HUES6 (cell line): ENCODE results near the gene NUP93.
A peak's percentile ranks its signal among the peaks of the same experiment; 100 is the strongest.

ENCODE experiments used
- H3K27ac ChIP-seq: 2 replicates; pipeline ENCODE4 v1.7.0; 2013; ENCODE audit warnings: low read depth, mild to moderate bottlenecking, low read length, inconsistent platforms
- H3K27me3 ChIP-seq: 2 replicates; pipeline ENCODE4 v1.6.1; 2013; ENCODE audit warnings: low read length; ENCODE audit not compliant: control insufficient read depth, insufficient read depth
- H3K36me3 ChIP-seq: 2 replicates; pipeline ENCODE4 v1.6.1; 2013; ENCODE audit warnings: low read length; ENCODE audit not compliant: control insufficient read depth, insufficient read depth
- H3K4me1 ChIP-seq: 2 replicates; pipeline ENCODE4 v1.6.1; 2013; ENCODE audit warnings: low read length; ENCODE audit not compliant: control insufficient read depth, insufficient read depth
- H3K4me3 ChIP-seq: 2 replicates; pipeline ENCODE4 v1.5.1; 2013; ENCODE audit warnings: low read depth, low read length
- H3K9ac ChIP-seq: one replicate; pipeline ENCODE4 v1.6.1; 2013; ENCODE audit warnings: mild to moderate bottlenecking, low read length
- H3K9me3 ChIP-seq: 2 replicates; pipeline ENCODE4 v1.6.1; 2013; ENCODE audit warnings: low read depth, low read length; ENCODE audit not compliant: control insufficient read depth, insufficient read depth

The NUP93 gene

DNA sequence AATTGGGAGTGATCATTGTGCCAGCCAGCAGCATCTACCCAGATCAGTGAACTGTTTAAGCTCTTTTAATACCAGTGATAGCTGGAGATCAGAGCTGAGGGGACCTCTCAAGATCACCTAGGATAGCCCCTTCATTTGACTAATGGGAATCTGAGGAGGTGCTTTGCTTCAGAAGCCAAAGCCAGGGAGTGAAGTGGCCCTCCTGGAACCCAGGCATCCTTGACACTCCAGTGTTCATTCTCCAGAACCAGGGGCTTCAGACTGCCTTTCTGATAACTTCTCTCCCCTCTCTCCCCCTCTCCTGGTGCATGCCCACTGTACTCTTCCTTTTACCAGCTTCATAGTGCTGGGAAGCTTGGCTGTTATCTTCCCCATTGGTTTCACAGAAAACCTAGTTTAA is 87.1 kb downstream of the NUP93 start:
- Histone ChIP-seq H3K9ac (no peak overlapping the region), H3K9me3 (no peaks in the 10 kb centered on the region), H3K27me3 (no peaks in the 10 kb centered on the region), H3K27ac (no peak overlapping the region), H3K36me3 (peaks cover 35% of the 10 kb centered on the region), H3K4me3 (no peak overlapping the region), H3K4me1 (no peaks in the 10 kb centered on the region)

DNA sequence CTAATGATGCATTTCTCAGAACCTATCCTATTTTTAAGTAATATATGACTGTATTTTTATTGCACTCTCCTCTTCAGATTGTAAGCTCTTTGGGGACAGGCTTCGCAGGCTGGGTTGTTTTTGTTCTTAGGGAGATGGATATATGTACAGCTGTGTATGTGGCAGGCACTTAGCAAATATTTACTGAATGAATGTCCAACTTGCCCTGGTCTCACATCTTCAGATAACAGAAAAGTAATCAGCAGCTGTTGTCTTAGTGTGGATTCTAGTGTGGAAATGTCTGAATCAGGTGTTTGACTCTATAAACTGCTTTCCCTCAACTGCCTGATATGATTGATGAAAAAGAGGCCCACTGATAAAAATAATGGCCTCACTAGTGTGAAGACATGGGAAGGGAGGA is 88.0 kb downstream of the NUP93 start:
- H3K4me3 ChIP-seq, result no peak overlapping the region
- no peak overlapping the region for H3K27ac ChIP-seq
- H3K4me1 ChIP-seq, result peaks cover 5% of the 10 kb centered on the region; the same call in 1 of the 2 replicates
- H3K9me3 ChIP-seq, result no peaks in the 10 kb centered on the region
- no peaks in the 10 kb centered on the region for H3K27me3 ChIP-seq
- no peak overlapping the region for H3K9ac ChIP-seq
- peaks cover 37% of the 10 kb centered on the region for H3K36me3 ChIP-seq

DNA sequence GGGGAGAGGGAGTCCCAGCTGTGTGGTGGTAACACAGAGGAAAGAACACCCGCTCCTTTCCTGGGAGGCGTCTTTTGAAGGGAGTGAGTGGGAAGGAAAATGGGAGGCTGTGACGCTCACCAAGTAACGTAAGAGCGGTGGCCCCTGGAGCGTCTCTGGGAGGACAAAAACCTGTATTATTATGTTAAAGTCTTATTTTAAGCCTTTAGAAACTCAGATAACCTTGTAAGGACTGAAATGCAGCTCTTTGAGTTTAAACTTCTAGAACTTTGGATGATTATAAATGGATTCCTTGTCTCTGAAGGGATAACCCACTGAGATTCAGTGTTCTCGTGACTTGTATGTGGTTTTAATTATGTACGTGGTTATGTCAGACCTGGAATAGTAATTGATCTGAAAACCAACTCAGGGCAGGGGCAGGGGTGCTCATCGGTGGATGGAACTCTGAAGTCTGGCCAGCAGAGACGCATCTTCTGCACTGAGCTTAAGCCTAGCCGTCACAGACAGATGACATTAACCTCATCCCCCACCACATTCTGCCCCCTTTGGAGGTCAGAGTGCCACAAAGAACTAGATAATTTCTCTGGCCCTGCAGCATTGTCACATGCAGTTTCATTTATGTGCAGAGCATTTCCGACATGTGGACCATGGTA is 93.3 kb downstream of the NUP93 start:
- no peaks in the 10 kb centered on the region for H3K9me3 ChIP-seq
- no peaks in the 10 kb centered on the region for H3K27me3 ChIP-seq
- H3K27ac ChIP-seq, result peak overlapping the region; percentile 39; the same call in 1 of the 2 replicates
- no peak overlapping the region for H3K9ac ChIP-seq
- peaks cover 13% of the 10 kb centered on the region; the same call in 1 of the 2 replicates for H3K4me1 ChIP-seq
- H3K36me3 ChIP-seq, result peaks cover 71% of the 10 kb centered on the region
- no peak overlapping the region for H3K4me3 ChIP-seq

DNA sequence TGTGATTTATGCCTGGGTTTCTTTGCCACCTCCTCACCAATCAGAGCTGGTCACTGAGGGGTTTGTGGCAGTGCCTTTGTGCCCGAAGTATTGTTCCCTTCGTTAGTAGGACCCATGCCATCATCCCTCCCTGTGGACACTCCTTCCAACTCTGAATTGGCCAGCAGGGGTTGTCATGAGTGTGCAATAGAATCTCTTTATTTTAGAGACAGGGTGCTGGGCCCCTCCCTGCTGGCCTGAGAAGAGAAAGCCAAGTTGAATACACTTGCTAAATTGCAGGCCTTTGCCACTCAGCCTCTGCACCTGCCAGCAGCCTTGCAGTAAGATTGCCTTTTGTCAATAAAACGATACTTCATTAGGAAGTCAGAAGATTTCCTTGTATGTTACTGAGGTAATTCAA is 94.4 kb downstream of the NUP93 start:
- Histone ChIP-seq H3K36me3 (peaks cover 70% of the 10 kb centered on the region), H3K4me3 (no peak overlapping the region), H3K27ac (no peak overlapping the region), H3K9me3 (no peaks in the 10 kb centered on the region), H3K27me3 (no peaks in the 10 kb centered on the region), H3K4me1 (peaks cover 13% of the 10 kb centered on the region; the same call in 1 of the 2 replicates), H3K9ac (no peak overlapping the region)

DNA sequence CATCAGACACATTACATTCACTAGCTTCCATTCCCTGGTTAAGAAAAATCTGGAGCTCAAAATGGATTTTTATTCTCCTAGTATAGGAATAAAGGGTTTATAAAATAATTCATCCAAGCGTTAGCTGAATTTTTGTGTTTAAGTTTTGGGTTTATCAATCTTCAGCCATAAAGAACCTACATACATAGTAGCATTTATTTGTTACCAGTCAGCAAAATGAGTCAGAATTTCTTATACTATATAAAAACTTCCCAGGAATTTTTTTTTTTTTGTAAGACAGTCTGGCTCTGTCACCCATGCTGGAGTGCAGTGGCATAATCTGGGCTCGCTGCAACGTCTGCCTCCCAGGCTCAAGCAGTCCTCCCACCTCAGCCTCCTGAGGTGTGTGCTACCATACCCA is 94.9 kb downstream of the NUP93 start:
- Histone ChIP-seq H3K27ac (no peak overlapping the region), H3K9me3 (no peaks in the 10 kb centered on the region), H3K4me3 (no peak overlapping the region), H3K27me3 (no peaks in the 10 kb centered on the region), H3K9ac (no peak overlapping the region), H3K36me3 (peaks cover 70% of the 10 kb centered on the region), H3K4me1 (peaks cover 13% of the 10 kb centered on the region; the same call in 1 of the 2 replicates)

DNA sequence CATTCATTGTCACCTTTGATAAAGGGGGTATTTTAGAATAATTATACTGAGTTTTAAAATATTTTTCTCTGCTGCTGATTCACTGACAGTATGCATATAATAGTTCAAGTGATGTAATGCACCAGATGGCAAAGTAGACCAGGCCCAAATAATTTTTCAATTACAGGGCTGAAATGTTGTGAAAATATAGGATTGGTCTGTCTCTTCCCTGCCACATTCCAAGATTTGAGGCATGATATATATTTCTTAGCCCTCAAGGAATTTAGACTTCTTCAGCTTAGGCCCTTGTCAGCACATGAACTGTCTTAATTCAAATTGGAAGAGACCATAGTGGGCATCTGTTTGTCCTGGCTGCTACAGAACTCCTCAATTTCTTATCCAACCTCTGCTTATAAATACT is 95.9 kb downstream of the NUP93 start:
- H3K4me3 ChIP-seq, result no peak overlapping the region
- no peaks in the 10 kb centered on the region for H3K27me3 ChIP-seq
- no peak overlapping the region for H3K9ac ChIP-seq
- peaks cover 75% of the 10 kb centered on the region for H3K36me3 ChIP-seq
- peaks cover 13% of the 10 kb centered on the region; the same call in 1 of the 2 replicates for H3K4me1 ChIP-seq
- no peaks in the 10 kb centered on the region for H3K9me3 ChIP-seq
- no peak overlapping the region for H3K27ac ChIP-seq

DNA sequence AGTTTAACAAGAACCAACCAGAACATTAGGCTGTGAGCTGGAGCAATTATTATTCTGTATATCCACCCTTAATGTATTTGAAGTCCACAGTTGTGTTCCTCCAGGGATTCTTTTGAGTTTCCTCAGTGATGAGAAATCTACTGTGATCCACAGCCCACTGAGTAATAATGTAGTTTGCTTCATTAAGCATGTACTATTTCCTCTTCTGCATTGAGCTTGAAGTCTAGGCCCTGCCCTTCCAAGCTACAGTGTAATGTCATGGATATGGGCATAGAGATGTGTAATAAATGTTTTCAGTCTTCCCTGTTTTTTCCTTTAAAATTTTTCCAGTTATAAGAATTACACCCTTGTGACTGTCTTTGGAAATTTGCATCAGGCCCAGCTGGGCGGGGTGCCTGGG is 98.7 kb downstream of the NUP93 start:
- H3K4me1 ChIP-seq, result peaks cover 1% of the 10 kb centered on the region; the same call in 1 of the 2 replicates
- no peak overlapping the region for H3K9ac ChIP-seq
- H3K36me3 ChIP-seq, result peaks cover 86% of the 10 kb centered on the region
- no peaks in the 10 kb centered on the region for H3K9me3 ChIP-seq
- no peak overlapping the region for H3K27ac ChIP-seq
- no peaks in the 10 kb centered on the region for H3K27me3 ChIP-seq
- no peak overlapping the region for H3K4me3 ChIP-seq

DNA sequence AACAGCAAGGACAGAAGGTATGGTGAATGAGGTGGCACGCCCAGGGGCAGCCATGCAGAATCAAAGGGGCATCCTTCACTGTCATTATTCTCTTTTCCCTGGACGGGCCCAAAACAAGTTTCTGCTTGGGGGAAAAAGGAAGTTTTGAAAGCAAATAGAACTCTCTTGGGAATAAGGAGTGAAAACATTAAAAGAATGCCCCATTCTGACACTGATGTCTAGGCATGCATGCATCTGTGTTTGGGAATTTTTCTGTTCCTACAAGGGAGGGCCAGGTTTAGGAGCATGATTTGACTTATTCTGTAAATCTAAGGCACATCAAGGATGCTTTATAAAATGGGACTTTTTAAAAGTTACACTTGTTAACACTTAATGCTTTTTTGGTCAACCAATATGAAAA is 100.7 kb downstream of the NUP93 start:
- H3K9me3 ChIP-seq, result no peaks in the 10 kb centered on the region
- H3K9ac ChIP-seq, result no peak overlapping the region
- peaks cover 89% of the 10 kb centered on the region for H3K36me3 ChIP-seq
- H3K4me3 ChIP-seq, result no peak overlapping the region
- no peaks in the 10 kb centered on the region for H3K27me3 ChIP-seq
- no peaks in the 10 kb centered on the region for H3K4me1 ChIP-seq
- H3K27ac ChIP-seq, result no peak overlapping the region

DNA sequence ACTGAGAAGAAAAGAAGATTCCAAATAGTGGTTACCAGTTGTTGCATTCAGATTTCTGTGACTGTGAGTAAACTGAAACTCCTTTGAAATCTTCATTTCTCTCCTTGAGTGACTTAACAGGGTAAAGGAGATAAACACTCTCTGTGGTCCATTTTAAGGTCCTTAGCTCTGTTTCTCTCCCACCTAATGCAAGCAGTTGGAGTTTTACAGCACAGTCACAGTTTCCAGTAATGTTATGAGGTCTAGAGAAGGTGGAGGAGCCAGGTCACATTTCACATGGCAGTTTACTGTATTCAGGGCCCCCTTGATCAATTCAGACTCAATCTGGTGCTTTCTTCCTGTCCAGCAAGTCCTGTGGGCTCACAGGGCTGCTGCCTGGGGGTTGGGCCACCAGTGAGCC is 102.8 kb downstream of the NUP93 start:
- Histone ChIP-seq H3K36me3 (peaks cover 90% of the 10 kb centered on the region), H3K4me1 (no peaks in the 10 kb centered on the region), H3K4me3 (no peak overlapping the region), H3K27me3 (no peaks in the 10 kb centered on the region), H3K9ac (no peak overlapping the region), H3K27ac (no peak overlapping the region), H3K9me3 (no peaks in the 10 kb centered on the region)

DNA sequence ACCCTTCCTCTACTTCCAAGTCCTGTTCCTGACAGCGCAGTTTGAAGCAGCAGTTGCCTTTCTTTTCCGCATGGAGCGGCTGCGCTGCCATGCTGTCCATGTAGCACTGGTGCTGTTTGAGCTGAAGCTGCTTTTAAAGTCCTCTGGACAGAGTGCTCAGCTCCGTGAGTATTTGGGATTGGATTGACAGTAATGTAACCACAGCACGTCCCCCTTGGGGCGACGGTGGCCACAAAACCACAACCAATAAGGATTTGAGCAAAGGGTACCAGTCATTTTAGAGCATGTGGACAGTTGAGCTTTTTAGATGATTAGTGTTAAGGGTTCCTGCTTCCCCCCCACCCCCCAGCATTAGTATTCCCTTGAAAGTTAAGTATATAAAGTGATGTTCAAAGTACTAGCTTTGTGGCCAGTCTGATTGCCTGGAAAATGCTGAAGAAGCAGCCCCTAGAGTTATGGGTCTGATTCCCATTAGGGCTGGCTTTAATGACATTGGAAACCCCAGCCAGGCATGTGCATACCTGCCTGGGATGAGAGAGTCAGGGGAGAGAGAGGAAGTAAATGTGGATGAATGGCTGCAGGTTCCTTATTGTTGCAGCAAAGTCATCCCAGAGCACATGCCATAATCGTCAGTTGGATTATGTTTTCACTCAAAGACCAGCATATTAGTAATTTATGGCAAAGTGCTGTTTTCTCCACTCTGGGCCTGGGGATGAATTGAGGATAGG is 103.5 kb downstream of the NUP93 start:
- H3K9me3 ChIP-seq, result no peaks in the 10 kb centered on the region
- no peak overlapping the region for H3K4me3 ChIP-seq
- H3K9ac ChIP-seq, result no peak overlapping the region
- H3K4me1 ChIP-seq, result no peaks in the 10 kb centered on the region
- H3K27me3 ChIP-seq, result no peaks in the 10 kb centered on the region
- peaks cover 96% of the 10 kb centered on the region for H3K36me3 ChIP-seq
- no peak overlapping the region for H3K27ac ChIP-seq

DNA sequence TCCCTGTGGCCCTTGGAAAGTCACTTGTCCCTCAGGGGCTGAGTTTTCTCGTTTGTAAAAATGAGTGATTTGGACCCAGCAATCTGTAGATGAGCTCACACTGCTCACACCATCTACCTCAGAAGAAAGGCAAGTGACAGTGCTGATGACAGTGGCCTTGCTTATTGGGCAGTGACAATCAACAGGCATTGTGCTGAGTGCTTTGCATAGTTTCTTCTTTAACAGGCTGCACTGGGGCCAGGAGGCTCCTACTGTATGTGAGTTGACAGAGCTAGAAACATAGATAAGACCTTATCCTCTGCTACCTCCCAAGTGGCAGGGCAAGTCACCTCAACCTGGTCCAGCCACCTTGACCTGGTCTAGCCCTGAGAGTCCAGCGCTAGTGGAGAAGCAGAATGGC is 105.4 kb downstream of the NUP93 start:
- H3K4me1 ChIP-seq, result no peaks in the 10 kb centered on the region
- H3K36me3 ChIP-seq, result peaks cover 95% of the 10 kb centered on the region
- H3K27me3 ChIP-seq, result no peaks in the 10 kb centered on the region
- H3K9ac ChIP-seq, result no peak overlapping the region
- no peaks in the 10 kb centered on the region for H3K9me3 ChIP-seq
- no peak overlapping the region for H3K27ac ChIP-seq
- H3K4me3 ChIP-seq, result no peak overlapping the region
